GM12875 (cell line): ENCODE measurements around the gene CREBBP.

Experiments
- H3K4me3 ChIP-seq: one replicate; pipeline ENCODE4 v1.5.1; 2011; ENCODE audit warnings: low read depth, low read length, control low read depth
- TF ChIP-seq, protein P1 (sequence below): IDR thresholded peaks from 2 replicates; pipeline ENCODE4 v1.5.1; 2011; ENCODE audit warnings: low read depth, mild to moderate bottlenecking, control low read depth, inconsistent platforms, low read length, moderate library complexity, borderline replicate concordance; ENCODE audit not compliant: insufficient read depth

CREBBP gene

DNA sequence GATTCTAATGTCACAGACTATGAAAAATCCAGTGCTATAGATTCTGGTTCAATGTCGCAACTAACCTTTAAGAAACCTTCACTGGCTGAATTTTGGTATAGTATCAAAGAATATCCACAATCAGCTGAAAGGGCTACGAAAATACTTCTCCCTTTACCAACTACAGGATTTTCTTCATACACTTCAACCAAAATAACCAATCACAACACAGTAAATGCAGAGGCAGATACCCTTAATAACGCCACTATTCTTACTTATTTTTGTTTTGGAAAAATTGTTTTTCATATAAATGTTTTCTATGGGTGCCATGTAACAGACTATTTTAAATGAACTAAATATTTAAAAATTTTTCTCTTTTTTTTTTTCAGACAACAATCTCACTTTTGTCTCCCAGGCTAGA lies 114.3 kb downstream of the CREBBP start:
- TF ChIP-seq, protein P1, sequence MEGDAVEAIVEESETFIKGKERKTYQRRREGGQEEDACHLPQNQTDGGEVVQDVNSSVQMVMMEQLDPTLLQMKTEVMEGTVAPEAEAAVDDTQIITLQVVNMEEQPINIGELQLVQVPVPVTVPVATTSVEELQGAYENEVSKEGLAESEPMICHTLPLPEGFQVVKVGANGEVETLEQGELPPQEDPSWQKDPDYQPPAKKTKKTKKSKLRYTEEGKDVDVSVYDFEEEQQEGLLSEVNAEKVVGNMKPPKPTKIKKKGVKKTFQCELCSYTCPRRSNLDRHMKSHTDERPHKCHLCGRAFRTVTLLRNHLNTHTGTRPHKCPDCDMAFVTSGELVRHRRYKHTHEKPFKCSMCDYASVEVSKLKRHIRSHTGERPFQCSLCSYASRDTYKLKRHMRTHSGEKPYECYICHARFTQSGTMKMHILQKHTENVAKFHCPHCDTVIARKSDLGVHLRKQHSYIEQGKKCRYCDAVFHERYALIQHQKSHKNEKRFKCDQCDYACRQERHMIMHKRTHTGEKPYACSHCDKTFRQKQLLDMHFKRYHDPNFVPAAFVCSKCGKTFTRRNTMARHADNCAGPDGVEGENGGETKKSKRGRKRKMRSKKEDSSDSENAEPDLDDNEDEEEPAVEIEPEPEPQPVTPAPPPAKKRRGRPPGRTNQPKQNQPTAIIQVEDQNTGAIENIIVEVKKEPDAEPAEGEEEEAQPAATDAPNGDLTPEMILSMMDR = no peak
- H3K4me3 ChIP-seq = no peak overlapping the region

DNA sequence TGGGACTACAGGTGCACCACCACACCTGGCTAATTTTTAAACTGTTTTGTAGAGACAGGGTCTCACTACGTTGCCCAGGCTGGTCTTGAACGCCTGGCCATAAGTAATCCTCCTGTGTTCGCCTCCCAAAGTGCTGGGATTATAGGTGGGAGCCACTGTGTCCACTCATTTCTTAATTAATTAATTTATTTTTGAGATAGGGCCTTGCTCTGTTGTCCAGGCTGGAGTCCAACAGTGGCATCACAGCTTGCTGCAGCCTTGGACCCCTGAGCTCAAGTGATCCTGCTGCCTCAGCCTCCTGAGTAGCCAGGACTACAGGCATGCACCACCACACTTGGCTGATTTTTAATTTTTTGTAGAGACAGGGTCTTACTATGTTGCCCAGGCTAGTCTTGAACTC lies 116.1 kb downstream of the CREBBP start:
- TF ChIP-seq, protein P1 = no peak

GRCh38 chr16:3762107-3762750 lies 118.3 kb downstream of the CREBBP start:
- H3K4me3 ChIP-seq = no peak overlapping the region
- TF ChIP-seq, protein P1 = no peak

More for the DNA sequence above, 116.1 kb downstream of the CREBBP start:
- no peak overlapping the region for H3K4me3 ChIP-seq

GRCh38 chr16:3761375-3762106 lies 119.0 kb downstream of the CREBBP start:
- no peak overlapping the region for H3K4me3 ChIP-seq
- TF ChIP-seq, protein P1 = no peak

DNA sequence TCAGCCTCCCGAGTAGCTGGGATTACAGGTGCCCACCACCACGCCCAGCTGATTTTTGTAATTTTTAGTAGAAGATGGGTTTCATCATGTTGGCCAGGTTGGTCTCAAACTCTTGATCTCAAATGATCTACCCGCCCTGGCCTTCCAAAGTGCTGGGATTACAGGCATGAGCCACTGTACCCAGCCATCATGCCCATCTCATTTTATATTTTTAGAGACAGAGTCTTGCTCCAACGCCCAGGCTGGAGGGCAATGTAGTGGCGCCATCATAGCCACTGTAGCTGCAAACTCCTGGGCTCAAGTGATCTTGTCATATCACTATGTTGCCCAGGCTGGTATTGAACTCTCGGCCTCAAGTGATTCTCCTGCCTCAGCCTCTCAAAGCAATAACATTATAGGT lies 120.0 kb downstream of the CREBBP start:
- TF ChIP-seq, protein P1 = no peak

DNA sequence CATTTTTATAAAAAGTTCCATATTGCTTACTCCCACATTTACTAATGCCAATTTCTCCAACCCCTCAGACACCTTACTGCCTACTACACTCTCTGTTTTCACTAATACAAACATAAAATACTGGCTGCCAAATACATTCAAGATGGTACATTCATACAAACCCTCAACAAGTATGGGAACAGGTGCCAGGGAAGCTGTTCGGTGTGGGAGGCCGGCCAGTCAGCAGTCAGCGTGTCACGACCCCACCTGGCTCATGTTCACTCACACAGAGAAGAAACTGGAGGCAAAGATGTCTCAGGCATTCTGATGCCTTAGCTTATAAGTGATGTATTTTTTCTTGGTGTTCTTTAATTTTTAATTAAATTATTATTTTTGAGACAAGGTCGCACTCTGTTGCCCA lies 120.8 kb downstream of the CREBBP start:
- no peak overlapping the region for H3K4me3 ChIP-seq
- TF ChIP-seq, protein P1 = no peak

More for the DNA sequence above, 120.0 kb downstream of the CREBBP start:
- no peak overlapping the region for H3K4me3 ChIP-seq

GRCh38 chr16:3756113-3756512 lies 124.4 kb downstream of the CREBBP start:
- no peak overlapping the region for H3K4me3 ChIP-seq
- TF ChIP-seq, protein P1 = no peak
